HepG2 (cell line): ENCODE measurements around the gene PPARA. TPM values are rescaled to one million over a fixed set of nuclear protein-coding genes. Genes with fewer than 3 reads are reported as not detected.

Experiments used
- BORCS8-MEF2B ChIP-seq: sonication (generic); formaldehyde crosslinking; IDR thresholded peaks from 2 replicates; pipeline ENCODE4 v1.8.0; 2022; ENCODE audit warnings: mild to moderate bottlenecking, missing genetic modification reagents
- GABPA ChIP-seq, 2 experiments: IDR thresholded peaks; 2 replicates each; pipeline ENCODE4 v1.6.1; 2011 to 2016; ENCODE audit warnings: low read depth in 2 of 2, low read length in 1 of 2, missing biosample characterization in 1 of 2, missing genetic modification characterization in 1 of 2
- GPBP1L1 ChIP-seq: sonication (generic); formaldehyde crosslinking; IDR thresholded peaks from 2 replicates; pipeline ENCODE4 v1.5.0; 2020; ENCODE audit warnings: mild to moderate bottlenecking, missing genetic modification reagents
- KLF9 ChIP-seq: IDR thresholded peaks from 2 replicates; pipeline ENCODE4 v1.6.1; 2016; ENCODE audit warnings: low read depth
- NFE2 ChIP-seq: sonication (generic); formaldehyde crosslinking; IDR thresholded peaks from 2 replicates; pipeline ENCODE4 v1.4.0; 2020; ENCODE audit warnings: missing genetic modification reagents
- NFE2L2 ChIP-seq: fragments of 150-350 bp; IDR thresholded peaks from 2 replicates; pipeline ENCODE4 v1.6.1; 2014; ENCODE audit warnings: low read length
- PHF21A ChIP-seq: sonication (generic); formaldehyde crosslinking; IDR thresholded peaks from 2 replicates; pipeline ENCODE4 v1.5.0; 2020; ENCODE audit warnings: mild to moderate bottlenecking, missing genetic modification reagents
- PRPF4 ChIP-seq: fragments of 200-400 bp; formaldehyde crosslinking; IDR thresholded peaks from 2 replicates; pipeline ENCODE4 v1.6.1; 2016; ENCODE audit warnings: low read length, low read depth; ENCODE audit not compliant: poor library complexity, severe bottlenecking
- SMARCE1 ChIP-seq: fragments of 450-650 bp; IDR thresholded peaks from 2 replicates; pipeline ENCODE4 v1.6.1; 2017; ENCODE audit warnings: borderline replicate concordance
- STAT6 ChIP-seq: sonication (generic); formaldehyde crosslinking; IDR thresholded peaks from 2 replicates; pipeline ENCODE4 v1.4.0; 2020; ENCODE audit warnings: missing genetic modification reagents, mild to moderate bottlenecking, borderline replicate concordance
- TEF ChIP-seq: sonication (generic); formaldehyde crosslinking; IDR thresholded peaks from 2 replicates; pipeline ENCODE4 v1.5.0; 2020; ENCODE audit warnings: missing genetic modification reagents
- THAP7 ChIP-seq: sonication (generic); formaldehyde crosslinking; IDR thresholded peaks from 2 replicates; pipeline ENCODE4 v1.8.1; 2023; ENCODE audit warnings: mild to moderate bottlenecking, missing genetic modification reagents
- ZBTB7A ChIP-seq: sonication (generic); formaldehyde crosslinking; IDR thresholded peaks from 2 replicates; pipeline ENCODE4 v1.8.0; 2022; ENCODE audit warnings: mild to moderate bottlenecking, missing genetic modification reagents
- ZMYM2 ChIP-seq: sonication (generic); formaldehyde crosslinking; IDR thresholded peaks from 2 replicates; pipeline ENCODE4 v1.8.0; 2022; ENCODE audit warnings: mild to moderate bottlenecking, missing genetic modification reagents
- ZNF275 ChIP-seq: sonication (generic); formaldehyde crosslinking; IDR thresholded peaks from 2 replicates; pipeline ENCODE4 v1.8.0; 2022; ENCODE audit warnings: missing genetic modification reagents, mild to moderate bottlenecking, inconsistent platforms, borderline replicate concordance
- ZNF430 ChIP-seq: sonication (generic); formaldehyde crosslinking; IDR thresholded peaks from 2 replicates; pipeline ENCODE4 v1.9.0; 2021; ENCODE audit warnings: mild to moderate bottlenecking, missing genetic modification reagents
- ZNF678 ChIP-seq: sonication (generic); formaldehyde crosslinking; IDR thresholded peaks from 2 replicates; pipeline ENCODE4 v1.4.0; 2020; ENCODE audit warnings: mild to moderate bottlenecking, missing genetic modification reagents
- ZNF720 ChIP-seq: sonication (generic); formaldehyde crosslinking; IDR thresholded peaks from 2 replicates; pipeline ENCODE4 v1.4.0; 2020; ENCODE audit warnings: missing genetic modification reagents
- ZNF780A ChIP-seq: sonication (generic); formaldehyde crosslinking; IDR thresholded peaks from 2 replicates; pipeline ENCODE4 v1.8.0; 2022; ENCODE audit warnings: mild to moderate bottlenecking, missing genetic modification reagents, moderate library complexity
- polyA plus RNA-seq, 8 experiments: library from polyadenylated mRNA; depleted of rRNA in 3 of 8; stranded (reverse) in 7 of 8; unstranded in 1 of 8; fragments of >200 nt; fragmentation: Illumina TruSeq in 4 of 8; extraction: Trizol in 4 of 8; gene quantifications; 2 replicates each; pipeline versions ENCODE4 v1.2.1 to v1.2.3, GENCODE V29; 2011 to 2016; ENCODE audit warnings: low read depth in 4 of 8, missing spikeins in 1 of 8, mixed read lengths in 1 of 8; ENCODE audit not compliant: insufficient read depth in 1 of 8
- total RNA-seq, 5 experiments: library from RNA; depleted of rRNA; stranded (reverse); fragments of >200 nt; fragmentation: Illumina TruSeq; extraction: Trizol; gene quantifications; 2 replicates each; pipeline ENCODE4 v1.2.3, GENCODE V29; 2016; ENCODE audit warnings: low read depth in 1 of 5
- TF ChIP-seq, protein P1 (sequence below): sonication (generic); formaldehyde crosslinking; IDR thresholded peaks from 2 replicates; pipeline ENCODE4 v1.4.0; 2020; ENCODE audit warnings: mild to moderate bottlenecking, missing genetic modification reagents
- TF ChIP-seq, protein P2 (sequence below): IDR thresholded peaks from 2 replicates; pipeline ENCODE4 v1.6.1; 2016; ENCODE audit warnings: missing compliant biosample characterization, missing genetic modification reagents, borderline replicate concordance

PPARA gene
- total and polyA plus RNA-seq, 2 of the 13 experiments (the other 11 are each of a cell fraction or from before 2014, with no cell fraction given), result 18.2 to 24.7 TPM

- TF ChIP-seq THAP7 (no peak), PHF21A (CRISPR knock-in tag) (0 out of 2 replicates have a peak, but pooled peaks have one; percentile 3), ZNF430 (CRISPR knock-in tag) (no peak), KLF9 (no peak), GPBP1L1 (no peak), ZMYM2 (CRISPR knock-in tag) (no peak), ZNF780A (no peak), GABPA (IDR thresholded peaks at IDR 0.05; ENCODE audit: low read depth, low read length) (no peak), GABPA (CRISPR knock-in tag; IDR thresholded peaks at IDR 0.05; ENCODE audit: low read depth) (0 out of 2 replicates have a peak, but pooled peaks have one; percentile 35), PRPF4 (no peak), STAT6 (CRISPR knock-in tag) (no peak), TEF (no peak), ZBTB7A (peak; percentile 14; the same call in 1 of the 2 replicates), BORCS8-MEF2B (CRISPR knock-in tag) (no peak), ZNF720 (CRISPR knock-in tag) (no peak), ZNF678 (CRISPR knock-in tag) (no peak), SMARCE1 (no peak), NFE2 (no peak), ZNF275 (CRISPR knock-in tag) (no peak), NFE2L2 (no peak)
- TF ChIP-seq, protein P1, sequence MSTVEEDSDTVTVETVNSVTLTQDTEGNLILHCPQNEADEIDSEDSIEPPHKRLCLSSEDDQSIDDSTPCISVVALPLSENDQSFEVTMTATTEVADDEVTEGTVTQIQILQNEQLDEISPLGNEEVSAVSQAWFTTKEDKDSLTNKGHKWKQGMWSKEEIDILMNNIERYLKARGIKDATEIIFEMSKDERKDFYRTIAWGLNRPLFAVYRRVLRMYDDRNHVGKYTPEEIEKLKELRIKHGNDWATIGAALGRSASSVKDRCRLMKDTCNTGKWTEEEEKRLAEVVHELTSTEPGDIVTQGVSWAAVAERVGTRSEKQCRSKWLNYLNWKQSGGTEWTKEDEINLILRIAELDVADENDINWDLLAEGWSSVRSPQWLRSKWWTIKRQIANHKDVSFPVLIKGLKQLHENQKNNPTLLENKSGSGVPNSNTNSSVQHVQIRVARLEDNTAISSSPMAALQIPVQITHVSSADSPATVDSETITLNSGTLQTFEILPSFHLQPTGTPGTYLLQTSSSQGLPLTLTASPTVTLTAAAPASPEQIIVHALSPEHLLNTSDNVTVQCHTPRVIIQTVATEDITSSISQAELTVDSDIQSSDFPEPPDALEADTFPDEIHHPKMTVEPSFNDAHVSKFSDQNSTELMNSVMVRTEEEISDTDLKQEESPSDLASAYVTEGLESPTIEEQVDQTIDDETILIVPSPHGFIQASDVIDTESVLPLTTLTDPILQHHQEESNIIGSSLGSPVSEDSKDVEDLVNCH (CRISPR knock-in tag), result no peak
- TF ChIP-seq, protein P2, sequence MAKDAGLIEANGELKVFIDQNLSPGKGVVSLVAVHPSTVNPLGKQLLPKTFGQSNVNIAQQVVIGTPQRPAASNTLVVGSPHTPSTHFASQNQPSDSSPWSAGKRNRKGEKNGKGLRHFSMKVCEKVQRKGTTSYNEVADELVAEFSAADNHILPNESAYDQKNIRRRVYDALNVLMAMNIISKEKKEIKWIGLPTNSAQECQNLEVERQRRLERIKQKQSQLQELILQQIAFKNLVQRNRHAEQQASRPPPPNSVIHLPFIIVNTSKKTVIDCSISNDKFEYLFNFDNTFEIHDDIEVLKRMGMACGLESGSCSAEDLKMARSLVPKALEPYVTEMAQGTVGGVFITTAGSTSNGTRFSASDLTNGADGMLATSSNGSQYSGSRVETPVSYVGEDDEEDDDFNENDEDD (CRISPR knock-in tag), result no peak
Measured at GRCh38 chr22:46147061-46147460, 3.3 kb upstream of the PPARA start (continued).
